Lower leg skin (tissue), 4 donors: ENCODE results near the gene KIAA2012. TPM values are rescaled to one million over a fixed set of nuclear protein-coding genes. Genes with fewer than 3 reads are reported as not detected.
"Not testable (repeated sequence)": the region's sequence is repeated elsewhere in the genome, so short reads cannot be mapped to it uniquely, and the experiment has no call there.

Experiments used
- DNase-seq, 2 donors: peaks; one replicate each; pipeline ENCODE4 v3.0.0-alpha.2; 2019; ENCODE audit warnings: low spot score in 2 of 2
- H3K4me3 ChIP-seq: fragments of 200-600 bp; sonication (generic); 2 replicates; pipeline ENCODE4 v1.5.1; 2017; ENCODE audit warnings: mild to moderate bottlenecking, low read depth; ENCODE audit not compliant: poor library complexity, severe bottlenecking
- POLR2A ChIP-seq, 2 donors: fragments of 450-650 bp; IDR thresholded peaks; one replicate each; pipeline ENCODE4 v1.6.1; 2016 to 2017; ENCODE audit warnings: antibody characterized with exemption in 2 of 2, mild to moderate bottlenecking in 1 of 2, moderate library complexity in 1 of 2
- WGBS, 2 donors: methylation state at CpG; one replicate each; pipeline ENCODE4 v1.1.5; 2018; 5-methylcytosine and 5-hydroxymethylcytosine counted together
- intact Hi-C: fragments of 100-400 bp; cut with DNase I; formaldehyde crosslinking; loops from one replicate; pipeline ENCODE4 v1.15.0; 2023; ENCODE audit warnings: low total_unique reads
- total RNA-seq, 4 donors: library from RNA; depleted of rRNA; stranded (reverse); fragments of >200 nt; gene quantifications; one replicate each; pipeline ENCODE4 v1.1.0, GENCODE V29; 2016
- TF ChIP-seq, protein P1 (sequence below), 3 donors: fragments of 450-650 bp; IDR thresholded peaks; one replicate each; pipeline ENCODE4 v1.5.1; 2016; ENCODE audit warnings: antibody characterized with exemption in 3 of 3, mild to moderate bottlenecking in 3 of 3, moderate library complexity in 2 of 3

Gene KIAA2012
- total RNA-seq, 4 donors from 2014 or later = not detected

- TF ChIP-seq POLR2A (IDR thresholded peaks at IDR 0.05) = no peak
- DNase-seq = peak in 1 of 2 donors; percentile 26
- WGBS, 2 donors = 1% methylated on average over 17 to 28 of the region's 30 CpGs
- intact Hi-C loops = no loop called here
- peak overlapping the region; percentile 88 for H3K4me3 ChIP-seq
Measured at GRCh38 chr2:202237787-202238233, 164.8 kb downstream of the KIAA2012 start.

DNA sequence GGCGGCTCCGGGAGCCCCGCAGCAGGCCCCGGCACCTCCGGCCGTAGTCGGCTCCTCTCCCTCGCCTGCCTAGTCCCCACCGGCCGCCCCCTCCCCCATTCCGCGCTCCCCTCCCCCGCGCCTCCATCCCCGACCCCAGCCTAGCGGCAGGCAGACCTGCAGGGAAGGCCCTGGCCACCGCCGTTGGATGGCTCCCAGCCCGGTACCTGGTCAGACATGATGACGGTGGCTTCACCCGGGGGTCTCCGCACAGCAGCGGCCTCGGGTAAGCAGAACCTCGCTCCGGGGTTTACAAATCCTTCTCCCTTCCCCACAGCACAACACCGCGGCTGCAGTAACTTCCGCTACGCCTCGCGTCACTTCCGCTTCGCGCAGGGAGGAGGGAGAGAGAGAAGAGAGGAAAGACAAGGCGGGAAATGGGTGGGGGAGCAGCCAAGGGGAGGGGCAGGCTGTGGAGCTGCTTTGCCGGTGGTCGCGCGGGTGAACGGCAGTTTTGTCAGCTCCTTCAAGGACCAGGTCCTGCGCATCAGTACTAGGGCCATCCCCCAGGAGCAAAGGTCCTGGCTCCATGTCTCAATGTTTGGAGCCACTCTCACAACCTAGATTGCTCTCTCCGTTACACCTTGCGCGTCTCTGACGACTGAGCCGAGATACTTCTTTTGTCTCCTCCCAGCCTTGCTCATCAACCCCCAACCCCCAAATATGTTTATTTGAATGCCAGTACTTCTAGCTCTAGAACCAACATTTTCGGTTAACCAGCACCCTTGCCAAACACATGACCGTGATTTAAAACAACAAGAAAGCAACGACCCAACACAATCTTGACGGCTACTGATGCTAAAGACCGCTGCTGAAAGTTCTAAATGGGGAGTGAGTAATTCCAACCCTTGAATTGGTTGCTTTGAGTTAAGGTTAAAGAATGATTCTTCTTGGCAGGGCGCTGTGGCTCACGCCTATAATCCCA, 165.5 kb downstream of the KIAA2012 start, which contains the start of gene SUMO1:
Gene SUMO1, minus strand, starts transcription at position 364 of the 964 bp plus-strand sequence. Its CDS starts 146 bp downstream, at position 218.
- peak; percentile 88 to 98 for DNase-seq
- H3K4me3 ChIP-seq = peak within 1 kb of the TSS; percentile 88
- TF ChIP-seq POLR2A (IDR thresholded peaks at IDR 0.05) = peak in 1 of 2 donors; percentile 4
- TF ChIP-seq, protein P1, sequence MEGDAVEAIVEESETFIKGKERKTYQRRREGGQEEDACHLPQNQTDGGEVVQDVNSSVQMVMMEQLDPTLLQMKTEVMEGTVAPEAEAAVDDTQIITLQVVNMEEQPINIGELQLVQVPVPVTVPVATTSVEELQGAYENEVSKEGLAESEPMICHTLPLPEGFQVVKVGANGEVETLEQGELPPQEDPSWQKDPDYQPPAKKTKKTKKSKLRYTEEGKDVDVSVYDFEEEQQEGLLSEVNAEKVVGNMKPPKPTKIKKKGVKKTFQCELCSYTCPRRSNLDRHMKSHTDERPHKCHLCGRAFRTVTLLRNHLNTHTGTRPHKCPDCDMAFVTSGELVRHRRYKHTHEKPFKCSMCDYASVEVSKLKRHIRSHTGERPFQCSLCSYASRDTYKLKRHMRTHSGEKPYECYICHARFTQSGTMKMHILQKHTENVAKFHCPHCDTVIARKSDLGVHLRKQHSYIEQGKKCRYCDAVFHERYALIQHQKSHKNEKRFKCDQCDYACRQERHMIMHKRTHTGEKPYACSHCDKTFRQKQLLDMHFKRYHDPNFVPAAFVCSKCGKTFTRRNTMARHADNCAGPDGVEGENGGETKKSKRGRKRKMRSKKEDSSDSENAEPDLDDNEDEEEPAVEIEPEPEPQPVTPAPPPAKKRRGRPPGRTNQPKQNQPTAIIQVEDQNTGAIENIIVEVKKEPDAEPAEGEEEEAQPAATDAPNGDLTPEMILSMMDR (IDR thresholded peaks at IDR 0.05) = no peak
- intact Hi-C loops = no loop called here
- 2 to 3% methylated on average over 35 to 43 of the region's 54 CpGs for WGBS, 2 donors

DNA sequence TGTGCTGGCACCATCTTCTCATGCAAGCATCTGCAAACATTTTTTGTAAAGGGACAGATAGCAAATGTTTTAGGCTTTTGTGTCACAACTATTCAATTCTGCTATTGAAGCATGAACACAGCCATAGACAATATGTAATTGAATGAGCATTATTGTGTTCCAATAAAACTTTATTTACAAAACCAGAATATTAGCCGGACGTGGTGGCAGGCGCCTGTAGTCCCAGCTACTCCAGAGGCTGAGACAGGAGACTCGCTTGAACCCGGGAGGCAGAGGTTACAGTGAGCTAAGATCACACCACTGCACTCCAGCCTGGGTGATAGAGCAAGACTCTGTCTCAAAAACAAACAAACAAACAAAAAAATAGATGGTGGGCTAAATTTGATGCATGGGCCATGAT, 174.7 kb downstream of the KIAA2012 start:
- H3K4me3 ChIP-seq, DNase-seq, intact Hi-C loops: not testable (repeated sequence)
- 96 to 98% methylated on average over 5 of the region's 5 CpGs for WGBS, 2 donors

DNA sequence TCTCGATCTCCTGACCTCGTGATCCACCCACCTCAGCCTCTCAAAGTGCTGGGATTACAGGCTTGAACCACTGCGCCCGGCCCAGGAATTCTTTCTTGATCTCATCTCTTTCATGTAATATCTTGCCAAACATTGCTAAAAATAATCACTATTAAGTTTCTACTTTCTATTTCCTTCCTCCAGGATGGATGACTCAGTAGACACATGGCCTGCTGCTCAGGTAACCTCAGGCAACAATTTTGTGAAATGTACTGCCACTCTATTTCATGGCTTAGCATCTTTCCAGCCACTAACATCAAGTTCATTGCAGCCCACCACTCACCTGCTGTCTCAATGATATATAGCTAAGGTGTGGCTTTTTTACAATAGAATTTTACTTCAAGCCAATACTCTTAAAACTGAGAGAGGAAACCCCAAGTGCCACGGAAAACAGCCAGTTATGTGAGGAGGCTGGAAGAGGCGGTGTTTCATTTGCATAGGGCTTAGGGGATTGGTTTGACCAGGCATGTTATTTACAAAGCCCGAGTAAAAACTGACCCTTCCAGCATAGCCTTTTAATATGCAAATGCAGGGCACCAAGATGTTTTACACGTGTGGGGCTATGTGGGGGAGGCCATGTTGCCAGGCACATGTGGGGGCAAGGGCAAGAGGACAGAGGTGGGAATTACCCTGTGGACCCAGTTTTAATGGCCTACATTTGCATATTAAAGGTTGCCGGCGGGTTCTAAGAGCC, 176.6 kb downstream of the KIAA2012 start:
- no peak for DNase-seq
- TF ChIP-seq, protein P1 (IDR thresholded peaks at IDR 0.05) = no peak
- no peak for TF ChIP-seq POLR2A (IDR thresholded peaks at IDR 0.05)
- intact Hi-C loops = no loop called here
- 38 to 39% methylated on average over 10 of the region's 10 CpGs for WGBS, 2 donors
- H3K4me3 ChIP-seq = no peak overlapping the region

GRCh38 chr2:202251494-202251893, 178.4 kb downstream of the KIAA2012 start:
- DNase-seq = no peak

More at GRCh38 chr2:202251494-202251893, 178.4 kb downstream of the KIAA2012 start:
- no peak overlapping the region for H3K4me3 ChIP-seq
- 76 to 84% methylated on average over 5 of the region's 5 CpGs for WGBS, 2 donors
- TF ChIP-seq, protein P1 (IDR thresholded peaks at IDR 0.05) = no peak
- no peak for TF ChIP-seq POLR2A (IDR thresholded peaks at IDR 0.05)
- intact Hi-C loops = no loop called here

Other genes starting within 250 kb of the KIAA2012 start
- gene FZD7, start 39.4 kb upstream of the KIAA2012 start, total RNA-seq = 10 to 100 TPM in 3 of 4 donors, 1 to 10 TPM in 1; 9.1 to 38.9 (median 22.1) TPM
- 10 to 100 TPM; 29.6 to 46.3 (median 35.1) TPM for gene SUMO1, start 165.3 kb downstream of the KIAA2012 start, total RNA-seq
- 10 to 100 TPM; 39.5 to 80.5 (median 50.8) TPM for gene NOP58, start 192.5 kb downstream of the KIAA2012 start, total RNA-seq